Measurements from ENCODE around the gene ZNF74.

- TF ChIP-seq CTCF (conservative IDR thresholded peaks at IDR 0.05): no peak
- TF ChIP-seq EZH2 (IDR thresholded peaks at IDR 0.05; ENCODE audit: low read depth): no peak
These were observed 27.5 kb downstream of the ZNF74 start for GRCh38 chr22:20421507-20421874.

All from PC-9 (cell line).